Fibroblast of skin of abdomen (primary cell): ENCODE measurements around the gene PRF1.

Source experiments
- DNase-seq: peaks from one replicate; pipeline ENCODE4 v3.0.0-alpha.2; 2013

Gene PRF1

GRCh38 chr10:70576803-70577517 lies 25.6 kb downstream of the PRF1 start:
- no peak for DNase-seq

- DNase-seq: no peak
These were observed 26.4 kb downstream of the PRF1 start for GRCh38 chr10:70575874-70576802.

GRCh38 chr10:70575486-70575873 lies 27.1 kb downstream of the PRF1 start:
- no peak for DNase-seq

- DNase-seq: no peak
These were observed 28.7 kb downstream of the PRF1 start for GRCh38 chr10:70573599-70574506.

- no peak for DNase-seq
These were observed 30.7 kb downstream of the PRF1 start for GRCh38 chr10:70571636-70572439.

- no peak for DNase-seq
These were observed 31.3 kb downstream of the PRF1 start for GRCh38 chr10:70571236-70571635.

- no peak for DNase-seq
These were observed 33.6 kb downstream of the PRF1 start for GRCh38 chr10:70568781-70569495.

- no peak for DNase-seq
These were observed 34.4 kb downstream of the PRF1 start for GRCh38 chr10:70568113-70568512.

- DNase-seq: no peak
These were observed 34.9 kb downstream of the PRF1 start for GRCh38 chr10:70567603-70568002.

GRCh38 chr10:70566515-70567290 lies 35.8 kb downstream of the PRF1 start:
- DNase-seq: no peak

GRCh38 chr10:70565556-70566514 lies 36.7 kb downstream of the PRF1 start:
- no peak for DNase-seq

- no peak for DNase-seq
These were observed 37.6 kb downstream of the PRF1 start for GRCh38 chr10:70564901-70565351.

GRCh38 chr10:70564113-70564725 lies 38.3 kb downstream of the PRF1 start:
- DNase-seq: no peak

GRCh38 chr10:70563230-70563629 lies 39.3 kb downstream of the PRF1 start:
- no peak for DNase-seq

GRCh38 chr10:70562036-70562755 lies 40.3 kb downstream of the PRF1 start:
- peak; percentile 28 for DNase-seq

- no peak for DNase-seq
These were observed 41.0 kb downstream of the PRF1 start for GRCh38 chr10:70561558-70561957.

- peak; percentile 54 for DNase-seq
These were observed 41.5 kb downstream of the PRF1 start for GRCh38 chr10:70561070-70561469.

- DNase-seq: no peak
These were observed 42.0 kb downstream of the PRF1 start for GRCh38 chr10:70560511-70560941.
